ENCODE results near the gene RNF31.
"Not testable (repeated sequence)": the region's sequence is repeated elsewhere in the genome, so short reads cannot be mapped to it uniquely, and the experiment has no call there.

RNF31 gene

DNA sequence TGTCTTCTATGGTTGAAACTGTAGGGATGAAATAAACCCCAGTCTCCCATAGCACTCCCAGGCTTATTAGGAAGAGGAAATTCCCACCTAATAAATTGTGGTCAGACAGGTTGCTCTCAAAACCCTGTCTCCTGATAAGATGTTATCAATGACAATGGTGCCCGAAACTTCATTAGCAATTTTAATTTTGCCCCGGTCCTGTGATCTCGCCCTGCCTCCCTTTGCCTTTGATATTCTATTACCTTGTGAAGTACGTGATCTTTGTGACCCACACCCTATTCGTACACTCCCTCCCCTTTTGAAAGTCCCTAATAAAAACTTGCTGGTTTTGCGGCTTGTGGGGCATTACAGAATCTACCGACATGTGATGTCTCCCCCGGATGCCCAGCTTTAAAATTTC lies 55.2 kb downstream of the RNF31 start:
- DNase-seq (ENCODE audit: low spot score) = not testable (repeated sequence)

DNA sequence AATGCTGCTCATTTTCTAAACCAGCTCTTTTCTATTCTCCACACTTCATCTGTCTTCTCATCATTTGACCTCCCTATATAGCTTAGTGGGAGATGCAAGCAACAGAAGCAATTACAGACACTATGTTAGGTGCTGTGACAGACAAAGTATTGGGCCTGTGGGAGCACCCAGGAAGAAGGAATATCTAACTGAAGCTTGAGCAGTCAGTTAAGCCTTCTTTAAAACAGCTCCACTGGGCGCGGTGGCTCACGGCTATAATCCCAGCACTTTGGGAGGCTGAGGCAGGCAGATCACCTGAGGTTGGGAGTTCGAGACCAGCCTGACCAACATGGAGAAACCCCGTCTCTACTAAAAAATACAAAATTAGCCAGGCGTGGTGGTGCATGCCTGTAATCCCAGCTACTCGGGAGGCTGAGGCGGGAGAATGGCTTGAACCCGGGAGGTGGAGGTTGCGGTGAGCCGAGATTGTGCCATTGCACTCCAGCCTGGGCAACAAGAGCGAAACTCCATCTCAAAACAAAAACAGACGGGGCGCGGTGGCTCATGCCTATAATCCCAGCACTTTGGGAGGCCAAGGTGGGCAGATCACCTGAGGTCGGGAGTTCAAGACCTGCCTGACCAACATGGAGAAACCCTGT lies 56.1 kb downstream of the RNF31 start:
- DNase-seq (ENCODE audit: low spot score) = not testable (repeated sequence)

DNA sequence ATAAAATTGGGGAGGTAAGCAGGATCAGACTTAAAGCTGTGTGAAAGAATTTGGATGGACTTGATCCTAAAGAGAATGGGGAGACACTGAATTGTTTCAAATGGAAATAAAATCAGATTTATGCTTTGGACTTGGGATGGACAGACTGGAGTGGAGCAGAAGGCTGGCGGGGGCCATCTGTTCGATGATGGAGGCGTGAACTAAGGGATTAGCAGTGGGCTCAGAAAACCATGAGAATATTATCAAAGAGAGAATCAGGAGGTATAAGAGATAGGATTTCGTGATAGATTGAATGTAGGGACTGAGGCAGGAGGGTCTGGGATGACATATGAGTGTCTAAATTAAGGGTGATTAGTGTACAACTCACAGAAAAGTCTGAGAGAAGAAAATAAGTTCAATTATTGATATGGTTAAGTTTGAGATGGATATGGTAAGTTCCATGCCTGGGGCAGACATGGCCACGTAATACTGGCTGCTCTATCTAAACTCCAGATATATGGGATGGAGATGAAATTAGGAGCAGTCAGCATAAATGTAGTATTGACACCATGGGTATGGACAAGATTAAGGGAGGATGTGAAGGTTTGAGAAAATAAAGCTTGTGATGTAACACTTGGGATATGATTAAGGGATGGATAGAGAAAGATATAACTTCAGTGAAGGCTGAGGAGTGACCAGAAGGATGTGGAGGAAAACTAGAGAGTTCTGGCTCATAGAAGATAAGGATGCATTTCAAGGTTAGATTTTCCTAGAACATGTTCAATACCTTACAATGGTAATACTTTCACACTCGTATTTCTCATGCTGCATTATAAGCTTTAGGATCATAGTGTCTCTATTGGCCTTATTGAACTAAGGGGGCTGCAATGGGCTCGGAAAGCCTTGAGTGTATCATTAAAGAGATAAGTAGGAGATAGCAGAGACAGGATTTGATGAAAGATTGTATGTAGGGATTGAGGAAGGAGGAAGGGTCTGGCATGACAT lies 57.2 kb downstream of the RNF31 start:
- no peak for DNase-seq (ENCODE audit: low spot score)

DNA sequence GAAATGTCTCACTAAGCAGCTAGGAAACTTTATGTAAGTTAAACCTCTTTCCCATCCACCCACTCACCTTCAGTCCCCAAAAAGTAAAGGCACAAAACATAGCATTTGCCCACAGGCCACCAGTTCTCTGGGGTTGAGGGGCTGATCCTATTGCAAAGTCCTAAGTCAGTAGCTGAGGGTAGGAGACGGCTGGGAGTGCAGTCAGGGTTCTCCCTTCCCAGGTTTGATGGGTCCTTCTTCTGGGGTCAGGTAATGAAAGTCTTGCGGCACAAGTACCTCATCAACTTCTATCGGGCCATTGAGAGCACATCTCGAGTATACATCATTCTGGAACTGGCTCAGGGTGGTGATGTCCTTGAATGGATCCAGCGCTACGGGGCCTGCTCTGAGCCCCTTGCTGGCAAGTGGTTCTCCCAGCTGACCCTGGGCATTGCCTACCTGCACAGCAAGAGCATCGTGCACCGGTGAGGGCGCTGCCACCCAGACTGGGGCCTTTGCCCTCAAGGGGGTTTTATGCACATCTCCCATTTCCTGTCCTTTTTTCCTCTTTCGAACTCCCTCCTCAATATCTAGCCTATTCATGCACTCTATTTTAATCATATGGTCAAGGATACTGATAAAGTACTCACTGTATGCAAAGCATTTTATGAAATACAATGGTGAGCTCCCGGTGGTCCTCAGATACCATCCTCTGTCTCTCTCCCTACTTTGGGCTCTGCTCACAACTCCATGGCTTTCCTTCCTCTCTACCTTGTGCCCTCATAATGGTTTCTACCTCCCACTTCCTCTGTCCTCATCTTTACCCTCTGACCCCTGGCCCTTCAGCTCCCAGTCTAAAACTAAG lies 59.2 kb downstream of the RNF31 start:
- no peak for DNase-seq (ENCODE audit: low spot score)

DNA sequence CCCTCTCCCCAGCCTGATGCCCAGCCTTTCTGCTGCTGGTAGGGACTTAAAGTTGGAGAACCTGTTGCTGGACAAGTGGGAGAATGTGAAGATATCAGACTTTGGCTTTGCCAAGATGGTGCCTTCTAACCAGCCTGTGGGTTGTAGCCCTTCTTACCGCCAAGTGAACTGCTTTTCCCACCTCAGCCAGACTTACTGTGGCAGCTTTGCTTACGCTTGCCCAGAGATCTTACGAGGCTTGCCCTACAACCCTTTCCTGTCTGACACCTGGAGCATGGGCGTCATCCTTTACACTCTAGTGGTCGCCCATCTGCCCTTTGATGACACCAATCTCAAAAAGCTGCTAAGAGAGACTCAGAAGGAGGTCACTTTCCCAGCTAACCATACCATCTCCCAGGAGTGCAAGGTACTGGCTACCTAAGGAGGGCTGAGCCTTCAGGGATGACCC lies 59.8 kb downstream of the RNF31 start:
- DNase-seq (ENCODE audit: low spot score) = no peak

DNA sequence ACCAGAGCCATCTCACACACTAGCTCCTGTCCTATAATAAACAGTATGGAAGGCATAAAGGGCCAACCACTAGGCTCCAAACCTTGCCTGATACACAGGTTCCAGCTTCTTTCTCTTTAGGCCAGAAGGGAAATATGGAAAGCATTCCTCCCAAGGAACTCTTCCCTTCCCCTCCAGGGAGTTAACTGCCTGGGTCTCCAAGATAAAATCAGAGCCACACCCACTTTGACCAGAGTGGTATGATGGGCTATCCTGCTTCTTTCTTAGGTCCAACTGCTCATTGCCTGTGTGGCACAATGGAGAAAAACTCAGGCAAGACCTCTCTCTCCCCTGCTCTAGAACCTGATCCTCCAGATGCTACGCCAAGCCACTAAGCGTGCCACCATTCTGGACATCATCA lies 60.3 kb downstream of the RNF31 start:
- no peak for DNase-seq (ENCODE audit: low spot score)
